ENCODE results near the gene SYNDIG1.
A peak's percentile ranks its signal among the peaks of the same experiment; 100 is the strongest.

SYNDIG1 gene

GRCh38 chr20:24448170-24448569 is 21.3 kb upstream of the SYNDIG1 start:
- no peak for DNase-seq

GRCh38 chr20:24449026-24449720 is 20.3 kb upstream of the SYNDIG1 start:
- DNase-seq: no peak

- no peak for DNase-seq
Measured at GRCh38 chr20:24450177-24450576, 19.3 kb upstream of the SYNDIG1 start.

- DNase-seq: no peak
Measured at GRCh38 chr20:24450624-24451376, 18.6 kb upstream of the SYNDIG1 start.

GRCh38 chr20:24451428-24451827 is 18.0 kb upstream of the SYNDIG1 start:
- DNase-seq: no peak

GRCh38 chr20:24452016-24452415 is 17.4 kb upstream of the SYNDIG1 start:
- no peak for DNase-seq

- DNase-seq: peak; percentile 0
Measured at GRCh38 chr20:24452498-24453127, 16.8 kb upstream of the SYNDIG1 start.

- DNase-seq: no peak
Measured at GRCh38 chr20:24453869-24454268, 15.6 kb upstream of the SYNDIG1 start.

GRCh38 chr20:24455081-24455480 is 14.3 kb upstream of the SYNDIG1 start:
- DNase-seq: peak; percentile 30

- DNase-seq: no peak
Measured at GRCh38 chr20:24456398-24456781, 13.0 kb upstream of the SYNDIG1 start.

- DNase-seq: no peak
Measured at GRCh38 chr20:24458436-24458835, 11.0 kb upstream of the SYNDIG1 start.

GRCh38 chr20:24459733-24460132 is 9.7 kb upstream of the SYNDIG1 start:
- no peak for DNase-seq

- DNase-seq: no peak
Measured at GRCh38 chr20:24460712-24461111, 8.7 kb upstream of the SYNDIG1 start.

- no peak for DNase-seq
Measured at GRCh38 chr20:24461848-24462247, 7.6 kb upstream of the SYNDIG1 start.

- peak; percentile 43 for DNase-seq
Measured at GRCh38 chr20:24462460-24463010, 6.9 kb upstream of the SYNDIG1 start.

- DNase-seq: no peak
Measured at GRCh38 chr20:24465159-24465558, 4.3 kb upstream of the SYNDIG1 start.

GRCh38 chr20:24465730-24466129 is 3.7 kb upstream of the SYNDIG1 start:
- no peak for DNase-seq

- DNase-seq: no peak
Measured at GRCh38 chr20:24468401-24469115, 871 bp upstream of the SYNDIG1 start.

GRCh38 chr20:24469894-24470745 is 691 bp downstream of the SYNDIG1 start:
- DNase-seq: peak; percentile 86

GRCh38 chr20:24470746-24471582 is 1.5 kb downstream of the SYNDIG1 start:
- DNase-seq: peak; percentile 77

GRCh38 chr20:24472426-24472825 is 3.0 kb downstream of the SYNDIG1 start:
- no peak for DNase-seq
